Measurements from ENCODE around the gene KCNK10.
"Not testable (repeated sequence)": the region's sequence is repeated elsewhere in the genome, so short reads cannot be mapped to it uniquely, and the experiment has no call there.

KCNK10 gene

DNA sequence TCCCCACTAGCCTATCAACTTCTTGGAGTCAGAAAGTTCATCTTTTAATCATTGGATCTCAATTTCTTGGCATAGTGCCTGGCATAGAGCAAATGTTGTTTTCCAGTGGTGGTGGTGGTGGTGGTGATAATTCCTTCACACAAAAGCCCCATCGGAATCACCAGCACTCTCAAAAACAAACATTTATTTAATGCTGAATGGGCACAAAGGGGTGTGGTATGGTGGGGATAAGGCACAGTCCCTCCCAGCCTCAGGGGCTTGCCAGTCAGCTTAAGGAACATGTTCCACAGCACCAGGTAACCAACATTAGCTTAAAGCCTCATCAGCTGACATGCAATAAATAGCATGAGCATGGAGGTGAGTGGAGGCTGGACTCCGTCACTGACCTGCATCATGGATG, 56.6 kb downstream of the KCNK10 start:
- no peak for DNase-seq (ENCODE audit: low read depth)

DNA sequence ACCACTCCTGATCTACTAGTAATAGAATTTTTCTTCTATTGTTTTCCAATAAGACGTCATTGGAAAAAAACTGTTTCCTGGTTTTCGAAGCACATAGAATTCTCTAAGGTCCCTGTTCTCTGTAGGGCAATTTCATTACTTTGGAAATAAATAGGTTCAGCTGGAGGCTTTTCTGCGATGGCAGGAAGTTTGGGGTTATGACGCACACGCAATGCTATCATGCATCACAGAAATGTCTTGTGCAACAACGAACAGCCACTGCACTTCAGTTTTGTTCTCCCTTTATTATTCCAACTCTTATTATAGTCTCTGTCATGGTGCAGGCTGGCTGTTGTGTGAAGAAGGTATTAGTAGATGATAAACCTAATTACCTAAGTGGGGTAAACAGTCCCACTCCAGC, 59.0 kb downstream of the KCNK10 start:
- DNase-seq (ENCODE audit: low read depth) = no peak

DNA sequence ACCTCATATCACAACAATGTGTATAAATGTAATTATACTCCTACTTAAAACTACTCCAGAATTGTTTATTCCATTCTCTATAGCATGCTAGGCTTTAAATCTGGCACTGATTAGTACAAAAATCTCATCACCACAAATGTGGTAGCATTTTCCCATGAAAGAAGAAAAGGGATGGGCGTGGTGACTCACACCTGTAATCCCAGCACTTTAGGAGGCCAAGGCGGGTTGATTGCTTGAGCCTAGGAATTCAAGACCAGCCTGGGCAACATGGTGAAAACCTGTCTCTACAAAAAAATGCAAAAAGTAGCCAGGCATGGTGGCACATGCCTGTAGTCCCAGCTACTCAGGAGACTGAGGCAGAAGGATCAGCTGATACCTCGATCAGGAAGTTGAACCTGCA, 61.8 kb downstream of the KCNK10 start:
- DNase-seq (ENCODE audit: low read depth) = not testable (repeated sequence)

DNA sequence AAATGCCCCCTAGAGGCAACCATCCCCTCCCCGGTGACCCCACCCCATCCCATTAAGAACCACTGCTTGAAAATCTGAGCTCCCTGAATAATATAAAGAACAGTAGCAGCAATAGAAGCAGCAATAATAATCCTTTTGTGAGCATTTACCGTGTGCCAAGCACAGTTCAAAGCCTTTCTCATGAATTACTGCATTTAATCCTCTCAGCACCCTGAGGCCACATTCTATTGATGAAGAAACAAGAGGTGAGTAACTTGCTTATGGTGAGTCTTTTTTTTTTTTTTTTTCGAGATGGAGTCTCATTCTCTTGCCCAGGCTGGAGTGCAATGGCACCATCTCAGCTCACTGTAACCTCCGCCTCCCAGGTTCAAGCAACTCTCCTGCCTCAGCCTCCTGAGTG, 65.0 kb downstream of the KCNK10 start:
- DNase-seq (ENCODE audit: low read depth) = no peak

DNA sequence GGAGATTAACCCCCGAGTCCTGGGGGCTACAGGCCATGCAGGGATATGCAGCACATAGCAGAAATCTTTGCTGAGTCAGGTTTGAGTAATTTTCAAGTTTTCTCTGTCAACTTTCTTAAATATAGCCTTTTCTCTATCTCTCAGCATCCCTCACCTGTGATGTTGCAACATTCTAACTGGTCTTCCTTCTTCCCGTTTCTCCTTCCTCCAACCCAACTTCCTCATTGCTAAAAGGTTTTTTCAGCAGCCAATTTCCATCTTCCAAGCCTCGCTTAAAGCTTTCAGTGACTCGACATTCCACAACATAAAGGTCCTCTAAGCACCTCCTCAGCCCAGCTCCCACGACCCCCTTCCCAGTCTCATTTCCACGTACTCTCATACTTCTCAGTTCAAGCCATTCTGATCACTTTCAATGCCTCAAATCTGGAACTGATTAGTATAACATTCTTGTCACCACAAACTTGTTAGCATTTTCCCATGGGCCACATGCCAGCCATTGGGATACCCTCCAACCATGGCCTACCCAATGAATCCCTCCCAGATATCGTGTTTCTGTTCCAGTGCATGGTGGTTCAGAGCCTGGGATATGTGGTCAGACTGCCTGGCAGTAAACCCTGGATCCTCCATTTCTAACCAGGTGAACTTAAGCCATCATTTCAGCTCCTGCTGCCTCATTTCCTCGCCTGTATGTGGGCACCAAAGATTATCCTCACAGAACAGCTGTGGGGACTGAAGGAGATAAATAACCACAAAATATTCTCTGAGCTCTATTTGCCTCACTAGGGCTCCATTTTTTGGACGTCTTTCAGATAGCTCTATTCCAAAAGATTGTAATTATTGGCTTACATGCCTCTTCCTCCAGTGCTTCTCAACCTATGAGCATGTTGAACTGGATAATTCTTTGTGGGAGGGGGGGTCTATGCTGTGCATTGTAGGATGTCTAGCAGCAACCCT, 65.8 kb downstream of the KCNK10 start:
- DNase-seq (ENCODE audit: low read depth) = no peak

DNA sequence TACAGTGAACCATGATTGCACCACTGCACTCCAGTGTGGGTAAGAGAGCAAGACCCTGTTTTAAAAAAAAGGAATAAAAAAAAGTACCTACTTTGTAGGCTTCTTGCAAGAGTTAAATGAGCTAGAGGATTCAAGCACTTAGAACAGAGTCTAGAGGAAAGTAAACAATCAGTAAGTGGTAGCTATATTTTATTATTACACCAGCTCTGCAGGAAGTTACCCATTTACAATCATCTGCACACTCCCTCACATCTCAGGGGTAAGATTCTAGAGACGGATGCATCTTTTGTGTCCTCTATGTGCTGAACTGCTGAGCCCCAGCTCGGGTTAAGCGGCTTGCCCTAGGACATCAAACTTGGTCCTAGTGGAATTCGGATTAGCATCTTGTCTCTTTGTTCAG, 67.3 kb downstream of the KCNK10 start:
- DNase-seq (ENCODE audit: low read depth) = no peak

DNA sequence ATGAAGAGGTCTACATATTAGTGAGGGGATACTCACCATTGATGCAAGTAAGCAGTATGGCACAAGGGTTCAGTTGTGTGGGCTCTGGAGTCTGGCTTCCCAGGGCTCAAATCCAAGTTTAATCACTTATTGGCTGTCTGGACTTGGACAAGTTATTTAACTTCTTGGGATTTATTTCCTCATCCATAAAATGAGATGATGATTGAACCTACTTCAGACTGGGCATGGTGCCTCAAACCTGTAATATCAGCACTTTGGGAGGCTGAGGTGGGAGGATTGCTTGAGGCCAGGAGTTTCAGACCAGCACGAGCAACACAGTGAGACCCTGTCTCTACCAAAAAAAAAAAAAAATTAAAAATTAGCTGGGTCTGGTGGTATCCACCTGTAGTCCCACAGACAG, 67.9 kb downstream of the KCNK10 start:
- no peak for DNase-seq (ENCODE audit: low read depth)

DNA sequence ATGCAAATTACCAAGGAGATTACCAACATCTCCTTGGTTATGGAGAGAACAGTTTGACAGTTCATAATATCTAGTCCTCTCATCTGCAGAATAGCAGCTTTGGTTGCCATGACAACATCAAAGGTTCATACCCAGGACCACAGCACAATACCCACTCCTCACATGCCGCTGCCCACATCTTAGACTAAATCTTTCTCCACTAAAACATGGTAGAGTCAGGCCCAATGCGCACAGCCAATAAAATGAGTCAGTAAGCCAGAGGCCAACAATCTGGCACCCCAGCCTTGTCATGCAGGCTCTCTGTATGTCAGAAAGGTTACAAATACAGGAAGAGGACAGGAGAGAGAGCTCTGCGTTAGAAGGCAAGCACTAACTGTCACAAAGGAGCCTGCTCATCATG, 70.6 kb downstream of the KCNK10 start:
- no peak for DNase-seq (ENCODE audit: low read depth)

DNA sequence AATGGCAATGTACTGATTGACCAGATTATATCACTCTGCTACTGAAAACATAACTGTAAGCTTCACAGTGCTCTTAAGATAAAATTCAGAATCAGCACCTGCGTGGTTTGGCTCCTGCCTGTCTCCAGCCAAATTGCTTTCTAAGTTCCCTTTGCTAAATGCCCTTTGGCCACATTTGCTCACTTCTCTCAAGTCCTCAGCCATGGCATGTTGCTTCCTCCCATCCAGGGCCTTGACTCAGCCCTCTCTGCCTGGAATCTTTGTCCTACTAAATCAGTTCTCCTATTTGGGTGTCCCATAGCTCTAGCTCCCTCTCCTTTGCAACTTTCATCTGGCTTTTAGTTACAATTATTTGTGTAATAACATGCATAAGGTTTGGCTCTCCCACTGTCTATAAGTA, 71.4 kb downstream of the KCNK10 start:
- DNase-seq (ENCODE audit: low read depth) = no peak

DNA sequence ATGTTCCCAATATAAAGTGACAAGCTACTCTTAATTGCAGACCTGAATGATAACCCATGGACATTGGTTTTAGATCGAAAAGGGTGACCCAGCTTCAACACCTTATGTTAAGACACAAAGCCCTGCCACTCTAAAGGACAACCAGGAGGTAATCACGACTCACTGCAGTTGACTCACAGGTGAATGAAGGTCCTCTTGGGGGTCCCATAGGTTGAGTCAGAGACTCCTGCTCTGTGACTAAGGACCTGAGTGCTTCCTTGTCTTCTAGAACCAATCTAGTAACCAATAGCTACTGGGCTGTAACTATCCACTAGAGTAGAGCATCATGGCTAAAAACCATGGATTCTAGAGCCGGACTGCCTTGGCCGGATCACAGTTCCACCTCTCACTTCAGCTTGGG, 73.8 kb downstream of the KCNK10 start:
- DNase-seq (ENCODE audit: low read depth) = no peak

DNA sequence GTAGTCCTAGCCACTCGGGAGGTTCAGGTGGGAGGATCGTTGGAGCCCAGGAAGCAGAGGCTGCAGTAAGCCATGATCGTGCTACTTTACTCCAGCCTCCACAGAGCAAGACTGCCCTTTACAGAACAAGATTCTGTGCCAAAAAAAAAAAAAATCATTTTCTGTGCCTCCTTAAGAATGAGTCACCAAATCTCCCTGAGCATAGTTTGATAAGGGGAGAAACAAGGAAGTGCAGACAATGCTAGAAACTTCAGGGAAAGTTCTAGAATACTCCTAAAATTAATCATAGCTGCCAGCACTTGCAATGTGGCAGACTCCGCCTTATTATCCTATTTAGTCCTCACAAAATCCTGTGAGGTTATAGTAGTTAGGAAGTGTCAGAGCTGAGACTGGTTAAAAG, 74.5 kb downstream of the KCNK10 start:
- no peak for DNase-seq (ENCODE audit: low read depth)

DNA sequence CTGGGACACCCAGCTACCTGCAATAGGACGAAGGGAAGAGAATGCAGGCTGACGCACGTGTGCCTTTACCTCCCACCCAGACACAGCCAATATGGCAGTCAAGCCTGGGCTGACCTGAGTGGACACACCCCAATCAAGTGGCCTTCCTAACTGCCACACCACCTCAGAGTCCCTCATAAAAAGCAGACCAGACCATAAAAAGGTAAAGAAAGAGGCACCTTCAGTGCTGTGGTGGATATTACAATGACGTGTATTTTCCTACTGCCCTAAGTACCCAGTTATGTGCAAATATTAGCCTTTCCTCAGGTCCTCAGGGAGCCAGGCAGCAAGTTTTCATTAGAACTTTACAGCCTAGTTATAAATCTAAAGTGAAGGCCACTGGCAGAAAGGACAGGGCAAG, 75.8 kb downstream of the KCNK10 start:
- DNase-seq (ENCODE audit: low read depth) = no peak

DNA sequence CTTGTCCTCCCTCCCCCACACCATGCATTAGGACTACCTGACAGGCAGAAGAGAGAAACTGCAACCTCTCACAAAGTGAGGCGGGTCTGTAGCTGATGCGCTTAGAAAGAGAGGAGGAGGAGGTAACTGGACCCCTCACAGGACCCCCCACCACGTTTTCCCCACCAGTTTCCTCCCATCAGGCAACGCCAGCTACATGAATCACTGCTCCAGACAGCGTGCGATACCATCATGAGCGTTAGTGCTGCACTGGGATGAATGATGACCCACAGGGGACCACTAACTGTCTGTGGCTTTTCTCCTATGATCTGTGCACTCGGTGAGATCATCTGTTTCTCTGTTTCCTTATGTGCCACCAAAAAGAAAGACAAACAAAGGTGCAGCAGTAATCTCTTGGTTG, 77.7 kb downstream of the KCNK10 start:
- DNase-seq (ENCODE audit: low read depth) = no peak

DNA sequence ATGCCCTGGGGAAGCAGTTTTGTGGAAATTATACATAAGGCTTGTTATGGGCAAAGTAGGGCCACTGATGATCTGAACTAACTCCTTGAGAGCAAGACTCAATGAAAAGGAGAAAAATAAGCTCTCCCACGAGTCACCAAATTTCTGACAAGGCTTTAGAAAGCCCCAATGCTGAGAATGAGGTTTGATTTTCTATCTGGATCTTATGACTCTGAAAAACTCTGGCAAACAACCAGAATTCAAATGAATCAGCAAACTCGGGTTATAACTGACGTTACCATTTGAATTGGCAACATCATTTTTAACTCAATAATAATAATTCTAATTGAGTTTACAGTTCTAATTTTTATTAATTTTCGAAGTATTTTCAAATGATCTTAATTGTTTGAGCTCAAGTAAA, 79.1 kb downstream of the KCNK10 start:
- no peak for DNase-seq (ENCODE audit: low read depth)

DNA sequence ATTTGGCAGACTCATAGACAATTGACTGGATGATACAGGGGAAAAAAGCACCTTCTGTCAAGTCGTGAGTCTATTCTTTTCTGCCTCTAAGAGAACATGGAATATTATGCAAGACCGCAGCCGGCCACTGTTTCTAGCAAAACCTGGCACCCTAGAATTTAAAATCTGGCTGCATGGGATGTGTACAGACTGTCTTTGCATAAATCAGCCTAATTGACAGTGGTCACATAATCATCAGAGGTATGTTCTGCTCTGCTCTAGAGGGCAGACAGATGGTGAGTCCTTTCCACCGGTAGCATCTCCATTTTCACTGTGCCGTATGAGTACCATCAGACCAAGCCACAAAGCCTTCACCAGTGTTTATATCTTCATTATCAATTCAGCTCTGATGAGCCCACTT, 80.6 kb downstream of the KCNK10 start:
- DNase-seq (ENCODE audit: low read depth) = no peak

DNA sequence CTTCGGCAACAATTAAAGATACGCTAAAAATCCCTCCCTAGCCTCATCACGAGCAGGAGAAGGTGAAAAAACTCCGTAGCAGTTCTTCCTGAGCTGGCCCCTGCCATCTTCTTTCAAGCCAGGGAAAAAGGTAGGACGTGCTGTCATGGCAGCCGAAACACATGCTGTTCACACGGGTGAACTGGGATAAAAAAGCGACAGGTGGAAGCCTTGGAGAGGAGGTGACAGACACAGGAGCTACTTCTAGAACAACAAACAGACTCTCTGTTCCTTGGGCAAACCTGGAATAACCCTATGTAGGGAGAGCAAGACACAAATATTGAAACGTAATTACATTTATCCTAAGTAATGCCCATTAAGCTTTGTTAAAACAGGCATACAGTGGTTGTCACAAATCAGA, 81.3 kb downstream of the KCNK10 start:
- DNase-seq (ENCODE audit: low read depth) = no peak

DNA sequence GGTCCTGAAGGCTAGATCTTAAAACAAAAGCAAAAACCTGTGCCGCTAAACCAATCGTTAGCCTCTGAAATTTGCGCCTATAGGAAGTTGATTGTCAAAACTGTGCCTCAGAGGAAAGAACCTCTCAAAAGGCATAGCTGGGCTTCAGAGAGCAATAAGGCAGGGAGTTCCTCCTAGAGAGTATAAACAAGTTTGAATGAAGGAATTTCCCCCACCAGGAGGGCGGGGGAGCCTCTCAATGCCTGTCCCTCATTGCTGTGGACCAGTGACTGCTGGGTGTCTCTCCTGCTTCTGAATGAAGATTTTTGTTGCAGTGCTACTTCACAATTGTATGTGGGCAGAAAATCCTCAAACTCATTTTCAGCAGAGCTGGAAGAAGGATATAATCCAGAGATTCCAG, 88.6 kb downstream of the KCNK10 start:
- no peak for DNase-seq (ENCODE audit: low read depth)

DNA sequence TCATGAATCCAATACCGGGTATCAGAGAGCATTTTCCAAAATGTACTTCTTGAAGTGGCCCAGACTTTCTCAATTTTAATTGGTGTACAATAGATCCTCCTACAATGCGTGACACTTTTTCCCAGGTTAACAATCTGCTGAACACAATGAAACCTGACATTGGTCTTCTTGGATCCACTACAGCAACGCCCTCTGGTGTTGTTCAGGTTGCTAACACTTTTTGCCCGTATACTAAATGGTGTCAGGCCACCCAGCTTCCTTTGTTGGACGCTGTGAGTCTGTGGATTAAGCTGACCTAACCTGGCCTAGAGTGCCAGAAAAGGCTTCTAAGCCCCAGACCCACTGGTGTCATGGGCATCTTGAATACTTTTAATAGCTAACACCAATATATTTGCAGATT, 89.2 kb downstream of the KCNK10 start:
- no peak for DNase-seq (ENCODE audit: low read depth)

DNA sequence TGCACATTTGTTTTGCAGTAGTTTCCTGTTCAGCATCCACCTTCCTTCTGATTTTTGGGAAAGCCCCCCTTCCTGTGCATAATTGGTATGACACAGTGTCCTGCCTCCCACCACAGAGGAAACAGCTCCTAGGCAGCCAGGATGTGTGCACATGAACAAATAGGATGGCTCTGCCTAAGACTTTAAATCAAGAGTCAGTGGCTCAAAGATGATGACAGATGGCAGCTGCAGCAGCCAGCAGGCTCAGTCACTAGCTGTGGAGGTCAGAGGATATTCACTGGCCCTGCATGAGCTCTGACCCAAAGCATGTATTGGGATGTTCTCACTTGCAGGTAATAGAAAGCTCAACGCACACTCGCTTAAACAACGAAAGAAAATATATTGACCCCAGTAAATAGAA, 90.3 kb downstream of the KCNK10 start:
- no peak for DNase-seq (ENCODE audit: low read depth)

DNA sequence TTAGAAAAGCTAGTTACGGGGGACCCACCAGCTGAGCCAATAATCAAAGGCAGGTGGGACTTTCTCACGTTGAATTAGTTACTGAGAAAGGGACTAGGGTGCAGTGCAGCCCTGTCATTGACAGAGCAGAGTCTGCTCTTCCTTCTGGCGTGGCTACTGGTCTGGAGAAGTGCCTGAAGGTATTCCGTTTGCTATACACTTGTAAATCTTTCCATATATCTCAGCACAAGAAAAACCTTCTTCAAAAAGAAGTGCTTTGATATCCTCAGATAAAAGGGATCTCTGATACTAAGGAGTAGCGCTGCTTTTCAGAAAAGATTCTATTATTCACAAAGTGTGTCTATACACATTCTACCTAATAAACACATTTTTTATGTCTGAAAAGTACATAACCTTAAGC, 91.5 kb downstream of the KCNK10 start:
- no peak for DNase-seq (ENCODE audit: low read depth)

DNA sequence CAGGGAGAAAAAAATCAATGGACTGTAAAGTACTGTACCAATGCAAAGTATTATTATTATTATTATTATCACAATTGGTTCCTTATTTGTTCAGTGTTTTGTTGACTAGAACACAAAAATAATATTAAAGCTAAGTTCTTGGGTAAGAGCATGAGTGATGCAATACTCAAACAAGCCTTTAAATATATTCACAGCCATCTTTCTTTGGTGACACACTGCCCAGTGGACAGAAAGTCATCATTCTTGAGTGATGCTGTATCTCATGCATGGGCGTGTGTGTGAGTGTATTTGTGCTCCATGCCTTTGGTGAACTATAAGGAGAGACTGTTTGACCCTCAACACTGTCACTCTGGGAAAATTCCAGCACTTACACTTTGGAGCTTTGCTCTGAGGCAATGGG, 93.6 kb downstream of the KCNK10 start:
- DNase-seq (ENCODE audit: low read depth) = no peak

DNA sequence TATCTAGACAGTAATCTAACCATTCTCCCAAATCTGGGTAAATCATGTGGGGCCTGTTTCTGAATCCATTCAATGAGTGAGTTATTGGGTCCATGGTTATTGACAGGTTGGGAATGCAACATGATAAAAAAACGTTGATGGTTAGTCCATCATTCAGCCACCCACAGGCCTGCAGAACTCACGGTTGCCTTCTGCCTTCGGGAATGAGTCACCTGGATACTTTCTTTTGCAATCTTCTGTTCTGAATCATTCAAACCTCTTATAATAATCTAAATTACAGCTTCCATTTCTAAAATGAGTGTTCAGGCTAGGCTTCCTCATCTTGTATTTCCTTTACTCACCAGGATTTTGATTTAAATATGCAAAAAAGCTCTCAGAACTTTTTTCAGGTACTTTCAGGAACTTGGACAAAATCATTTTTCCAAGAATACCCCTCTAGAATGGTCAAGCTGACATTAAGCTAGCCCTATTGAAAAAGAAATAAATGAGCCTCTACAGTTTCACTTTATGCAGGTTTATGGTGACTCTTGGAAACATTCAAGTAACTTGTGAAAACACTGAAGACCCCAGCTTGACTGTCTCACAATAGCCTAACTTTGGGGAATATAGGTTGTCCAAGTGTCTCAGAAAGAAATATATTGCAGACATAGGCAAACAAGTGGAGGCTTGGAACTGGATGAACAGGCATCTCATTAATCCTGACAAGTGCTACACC, 94.4 kb downstream of the KCNK10 start:
- DNase-seq (ENCODE audit: low read depth) = no peak

DNA sequence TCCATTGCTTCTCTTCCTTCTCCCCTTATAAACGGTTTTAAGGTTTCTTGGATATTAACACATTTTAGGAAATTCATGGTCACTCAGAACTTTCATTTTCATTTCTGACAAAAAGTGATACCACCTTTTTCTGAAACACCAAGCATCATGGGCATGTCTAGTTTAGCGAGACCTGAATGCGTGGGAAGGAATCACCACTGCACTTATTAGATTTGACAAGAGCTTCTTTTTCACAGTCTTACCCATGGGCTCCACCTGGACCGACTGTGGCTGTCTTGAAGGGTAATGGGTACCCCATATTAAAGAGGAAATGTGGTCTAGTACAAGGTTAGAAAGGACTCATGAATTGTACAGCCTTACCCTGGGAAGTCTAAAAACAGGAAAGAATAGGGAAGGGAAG, 95.4 kb downstream of the KCNK10 start:
- DNase-seq (ENCODE audit: low read depth) = no peak

DNA sequence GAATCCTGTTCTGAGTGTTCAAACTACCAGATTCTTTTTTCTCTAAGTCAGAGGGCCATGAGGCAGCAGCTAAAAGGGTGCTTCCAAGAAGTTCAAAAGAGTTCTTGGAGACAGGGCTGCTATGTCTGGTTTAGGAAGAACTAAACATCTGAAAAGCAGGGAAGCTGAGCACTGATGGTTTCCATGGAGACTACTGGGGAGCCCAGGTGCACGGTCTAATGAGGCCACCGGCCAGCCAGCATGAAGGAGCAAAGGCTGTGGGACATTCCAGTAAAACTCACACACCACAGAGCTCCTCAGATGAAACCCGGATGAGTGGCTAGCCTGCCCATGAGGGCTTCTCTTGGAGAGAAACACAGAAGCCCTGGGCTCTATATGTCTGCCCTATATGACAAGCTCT, 97.3 kb downstream of the KCNK10 start:
- no peak for DNase-seq (ENCODE audit: low read depth)
